GM19372 (cell line): ENCODE measurements around the gene HACD2.
"Not testable (repeated sequence)": the region's sequence is repeated elsewhere in the genome, so short reads cannot be mapped to it uniquely, and the experiment has no call there.

Source experiments
- ATAC-seq: cut with Tn5 transposase; IDR thresholded peaks from one replicate; pipeline ENCODE4 v1.9.1; 2021; ENCODE audit warnings: mild to moderate bottlenecking, low read depth, moderate library complexity; ENCODE audit not compliant: unreplicated experiment

HACD2 gene

GRCh38 chr3:123613543-123613942, 28.7 kb upstream of the HACD2 start:
- no peak for ATAC-seq

GRCh38 chr3:123611674-123612073, 26.8 kb upstream of the HACD2 start:
- not testable (repeated sequence) for ATAC-seq

- ATAC-seq = no peak
Observed at GRCh38 chr3:123611082-123611481, 26.2 kb upstream of the HACD2 start.

- no peak for ATAC-seq
Observed at GRCh38 chr3:123610331-123610730, 25.5 kb upstream of the HACD2 start.

GRCh38 chr3:123609063-123609462, 24.2 kb upstream of the HACD2 start:
- no peak for ATAC-seq

- ATAC-seq = no peak
Observed at GRCh38 chr3:123608263-123608937, 23.5 kb upstream of the HACD2 start.

GRCh38 chr3:123606527-123606926, 21.7 kb upstream of the HACD2 start:
- ATAC-seq = no peak

GRCh38 chr3:123605789-123606234, 21.0 kb upstream of the HACD2 start:
- no peak for ATAC-seq

GRCh38 chr3:123603153-123603552, 18.3 kb upstream of the HACD2 start:
- ATAC-seq = not testable (repeated sequence)

GRCh38 chr3:123602325-123602724, 17.5 kb upstream of the HACD2 start:
- no peak for ATAC-seq

GRCh38 chr3:123600863-123601262, 16.0 kb upstream of the HACD2 start:
- ATAC-seq = not testable (repeated sequence)

GRCh38 chr3:123597561-123597960, 12.7 kb upstream of the HACD2 start:
- ATAC-seq = no peak

GRCh38 chr3:123595396-123596180, 10.7 kb upstream of the HACD2 start:
- no peak for ATAC-seq

- no peak for ATAC-seq
Observed at GRCh38 chr3:123593381-123593780, 8.5 kb upstream of the HACD2 start.

- no peak for ATAC-seq
Observed at GRCh38 chr3:123590685-123591450, 6.0 kb upstream of the HACD2 start.

- ATAC-seq = no peak
Observed at GRCh38 chr3:123587401-123587800, 2.5 kb upstream of the HACD2 start.

- no peak for ATAC-seq
Observed at GRCh38 chr3:123586968-123587367, 2.1 kb upstream of the HACD2 start.

GRCh38 chr3:123586131-123586530, 1.3 kb upstream of the HACD2 start:
- ATAC-seq = no peak

- ATAC-seq = peak; percentile 25
Observed at GRCh38 chr3:123584284-123584987, 417 bp downstream of the HACD2 start.

GRCh38 chr3:123583561-123583960, 1.3 kb downstream of the HACD2 start:
- no peak for ATAC-seq

- no peak for ATAC-seq
Observed at GRCh38 chr3:123582315-123582714, 2.5 kb downstream of the HACD2 start.
